H54 (cell line): Measurements from ENCODE around the gene B3GALNT1.
A peak's percentile ranks its signal among the peaks of the same experiment; 100 is the strongest.
"Not testable (repeated sequence)": the region's sequence is repeated elsewhere in the genome, so short reads cannot be mapped to it uniquely, and the experiment has no call there.

ENCODE experiments used
- DNase-seq: peaks from one replicate; pipeline ENCODE4 v3.0.0; 2011; ENCODE audit warnings: low spot score, mixed read lengths; ENCODE audit not compliant: insufficient read length
- FAIRE-seq: peaks from 3 replicates; lab custom pipeline; 2011; peaks lifted over from hg19 to GRCh38; lab: Jason Lieb, UNC
- POLR2A ChIP-seq: IDR thresholded peaks from 2 replicates; pipeline ENCODE4 v1.6.1; 2011; ENCODE audit warnings: low read depth, mild to moderate bottlenecking, low read length

The B3GALNT1 gene

DNA sequence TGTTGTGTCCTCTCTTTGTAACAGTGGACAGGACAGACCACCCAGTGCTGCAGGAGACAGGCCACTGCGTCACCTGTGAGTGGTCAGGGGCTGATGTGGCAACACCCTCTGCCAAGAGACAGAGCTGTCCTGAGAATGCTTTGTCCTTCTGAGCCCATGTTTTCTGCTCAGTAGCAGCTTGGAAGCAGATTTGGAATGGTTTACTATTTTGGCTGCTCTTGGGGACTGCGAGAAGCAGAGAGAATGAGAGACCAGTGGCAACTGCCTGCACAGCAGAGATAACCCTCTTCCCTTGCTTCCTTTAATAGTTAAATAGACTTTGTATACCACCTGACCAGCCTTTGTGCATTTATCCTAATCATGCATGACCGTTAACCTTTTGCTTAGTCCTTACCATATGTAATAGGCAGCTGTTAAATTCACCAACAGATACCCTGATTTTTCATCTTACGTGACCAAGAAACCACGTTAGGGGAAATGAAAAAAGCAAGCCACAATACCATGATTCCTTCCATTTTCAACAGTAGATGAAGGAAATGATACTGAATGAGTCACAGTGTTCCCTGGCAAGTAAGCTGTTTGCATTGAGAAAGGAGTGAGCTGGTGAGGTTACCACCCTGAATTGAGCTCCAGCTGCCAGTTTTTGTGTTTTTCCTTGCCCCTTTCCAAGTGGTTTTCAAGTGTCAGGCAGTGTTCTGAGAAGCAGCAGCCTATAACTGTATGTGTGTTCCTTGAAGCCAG is 35.5 kb downstream of the B3GALNT1 start:
- FAIRE-seq (peak; percentile 88), DNase-seq (peak; percentile 43)

GRCh38 chr3:161067335-161067734 is 37.8 kb downstream of the B3GALNT1 start:
- TF ChIP-seq POLR2A, result no peak
- no peak for FAIRE-seq
- DNase-seq, result no peak

More for the DNA sequence above, 35.5 kb downstream of the B3GALNT1 start:
- no peak for TF ChIP-seq POLR2A

- DNase-seq (no peak), FAIRE-seq (no peak)
- no peak for TF ChIP-seq POLR2A
Observed at GRCh38 chr3:161066930-161067329, 38.2 kb downstream of the B3GALNT1 start.

DNA sequence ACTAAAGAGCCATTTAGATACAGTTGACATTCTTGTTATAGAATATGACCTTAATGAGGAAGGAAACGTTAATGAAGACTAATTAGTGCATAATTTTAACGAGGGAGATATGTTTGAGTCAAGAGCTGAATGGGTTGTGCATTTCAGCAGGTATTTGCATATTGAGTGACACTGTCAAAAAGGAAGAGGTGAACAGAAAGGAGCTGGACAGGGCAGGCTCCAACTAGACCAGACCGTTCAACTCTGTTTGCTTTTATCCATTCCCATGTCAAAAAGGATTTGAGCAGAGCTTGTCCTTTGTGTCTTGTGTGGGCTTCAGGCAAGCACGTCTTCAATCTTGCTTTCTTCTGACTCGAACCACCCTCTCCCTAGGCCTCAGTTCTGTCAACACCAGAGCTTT is 40.7 kb downstream of the B3GALNT1 start:
- FAIRE-seq (no peak), DNase-seq (no peak)
- TF ChIP-seq POLR2A, result no peak

DNA sequence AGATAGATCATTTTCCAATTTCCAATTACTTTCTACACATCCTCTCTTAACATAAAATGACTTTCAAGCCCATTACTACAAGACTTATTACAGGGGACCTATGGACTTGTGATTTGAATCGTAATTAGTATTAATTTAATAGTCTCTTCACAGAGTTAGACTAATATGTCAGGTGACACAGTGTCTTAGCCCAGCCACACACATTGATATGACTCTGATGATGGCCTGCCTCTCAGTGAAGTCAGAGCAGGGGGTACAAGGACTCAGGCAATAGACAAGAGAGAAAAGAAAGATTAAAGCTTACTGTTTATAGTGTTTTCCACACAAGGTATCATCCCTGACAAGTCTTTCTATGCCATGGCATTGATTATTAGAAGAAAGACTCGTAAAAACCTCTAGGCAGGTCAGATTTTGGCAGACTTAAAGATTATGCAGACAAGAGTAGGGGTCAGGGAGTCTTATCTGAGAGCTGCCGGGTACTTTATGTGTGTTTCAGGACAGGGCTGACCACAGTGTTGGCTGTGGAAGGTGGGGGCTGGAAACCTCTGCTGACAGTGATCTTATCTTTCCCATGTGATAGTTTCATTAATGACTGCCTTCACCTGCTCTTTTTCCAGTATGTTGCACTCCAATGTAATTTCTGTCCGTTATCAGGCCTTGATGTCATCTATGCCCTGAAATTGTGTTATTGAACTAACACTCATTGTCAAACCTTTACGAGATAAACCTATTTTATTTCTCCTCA is 50.1 kb downstream of the B3GALNT1 start:
- FAIRE-seq, result no peak
- TF ChIP-seq POLR2A, result no peak
- no peak for DNase-seq

GRCh38 chr3:161051856-161052255 is 53.3 kb downstream of the B3GALNT1 start:
- DNase-seq, result no peak
- no peak for FAIRE-seq
- no peak for TF ChIP-seq POLR2A

- TF ChIP-seq POLR2A, result no peak
- no peak for FAIRE-seq
- DNase-seq, result no peak
Observed at GRCh38 chr3:161050935-161051334, 54.2 kb downstream of the B3GALNT1 start.

GRCh38 chr3:161049683-161050248 is 55.4 kb downstream of the B3GALNT1 start:
- no peak for DNase-seq
- no peak for FAIRE-seq
- TF ChIP-seq POLR2A, result no peak

DNA sequence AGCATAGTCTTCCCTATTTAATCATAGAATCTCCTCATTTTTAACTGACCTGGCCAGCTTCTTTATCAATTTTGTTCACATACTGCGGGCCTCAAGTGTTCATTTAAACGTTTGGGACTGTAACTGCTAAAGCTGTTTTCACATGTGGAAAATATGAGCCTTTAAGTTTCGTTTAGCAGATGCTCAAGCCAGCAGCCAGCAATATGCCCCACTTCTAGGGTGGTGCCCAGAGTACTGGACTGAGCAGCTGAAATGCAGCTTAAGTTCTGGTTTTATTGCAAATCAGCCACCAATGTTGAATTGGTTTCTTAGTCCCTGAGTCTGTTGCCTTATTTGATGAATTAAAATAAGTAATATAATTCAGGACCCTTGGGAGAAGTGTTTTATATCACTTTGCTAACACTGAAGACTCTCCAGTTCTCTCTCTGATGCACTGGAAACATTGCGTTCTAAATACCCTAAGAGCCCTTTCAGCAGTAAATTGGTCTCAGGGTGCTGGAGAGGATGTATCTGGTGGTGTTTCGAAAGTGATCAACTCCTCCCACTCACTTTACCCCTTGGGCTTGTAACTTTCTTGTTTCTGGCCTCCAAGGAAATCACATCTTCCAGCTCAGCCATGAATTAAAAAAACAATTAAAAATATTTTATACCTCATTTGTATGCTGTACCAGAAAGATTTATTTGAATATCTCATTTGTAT is 61.7 kb downstream of the B3GALNT1 start:
- no peak for FAIRE-seq
- DNase-seq, result no peak
- no peak for TF ChIP-seq POLR2A

DNA sequence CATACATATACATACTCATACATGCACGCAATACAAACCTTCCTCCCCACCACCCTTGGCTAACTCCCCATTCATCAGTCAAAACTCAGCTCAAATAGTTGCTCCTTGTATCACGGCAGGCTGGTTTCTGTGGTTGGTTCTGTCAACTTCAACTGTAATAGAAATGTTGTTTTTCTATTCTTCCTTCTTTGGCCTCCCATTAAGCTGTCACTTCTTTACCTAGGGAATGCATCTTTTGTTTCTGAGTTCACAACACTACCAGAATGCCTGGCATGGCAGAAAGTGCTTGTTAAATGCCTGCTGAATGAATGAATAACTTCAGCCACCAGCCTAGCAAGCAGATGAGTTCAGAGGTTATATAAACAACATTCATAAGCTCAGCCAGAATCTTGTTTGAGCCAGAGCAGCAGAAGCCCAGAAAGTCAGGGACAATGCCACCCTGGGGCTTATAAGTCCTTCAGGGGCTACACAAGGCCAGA is 63.1 kb downstream of the B3GALNT1 start:
- DNase-seq, result no peak
- no peak for TF ChIP-seq POLR2A
- FAIRE-seq, result no peak

DNA sequence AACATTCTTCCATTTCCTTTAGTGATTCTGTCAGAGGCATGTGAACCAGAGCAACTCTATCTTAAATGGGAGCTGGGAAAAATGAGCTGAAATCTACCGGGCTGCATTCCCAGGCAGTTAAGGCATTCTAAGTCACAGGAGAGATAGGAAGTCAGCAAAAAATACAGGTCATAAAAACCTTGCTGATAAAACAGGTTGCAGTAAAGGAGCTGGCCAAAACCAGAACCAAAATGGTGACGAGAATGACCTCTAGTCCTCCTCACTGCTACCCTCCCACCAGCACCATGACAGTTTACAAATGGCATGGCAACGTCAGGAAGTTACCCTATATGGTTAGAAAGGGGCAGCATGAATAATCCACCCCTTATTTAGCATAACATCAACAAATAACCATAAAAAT is 66.4 kb downstream of the B3GALNT1 start:
- no peak for TF ChIP-seq POLR2A
- DNase-seq, result no peak
- no peak for FAIRE-seq

GRCh38 chr3:161035711-161036110 is 69.4 kb downstream of the B3GALNT1 start:
- TF ChIP-seq POLR2A, result no peak
- no peak for DNase-seq
- no peak for FAIRE-seq

GRCh38 chr3:161034913-161035550 is 70.1 kb downstream of the B3GALNT1 start:
- not testable (repeated sequence) for FAIRE-seq

More at GRCh38 chr3:161034913-161035550, 70.1 kb downstream of the B3GALNT1 start:
- not testable (repeated sequence) for DNase-seq
